CD4-positive, alpha-beta T cell treated with Interleukin-1 beta for 1 hour (primary cell): ENCODE data around the gene GABBR2.
A peak's percentile ranks its signal among the peaks of the same experiment; 100 is the strongest.

ENCODE experiments used
- DNase-seq, 2 donors: peaks; one replicate each; pipeline ENCODE4 v3.0.0-alpha.2; 2020 to 2022

The GABBR2 gene

DNA sequence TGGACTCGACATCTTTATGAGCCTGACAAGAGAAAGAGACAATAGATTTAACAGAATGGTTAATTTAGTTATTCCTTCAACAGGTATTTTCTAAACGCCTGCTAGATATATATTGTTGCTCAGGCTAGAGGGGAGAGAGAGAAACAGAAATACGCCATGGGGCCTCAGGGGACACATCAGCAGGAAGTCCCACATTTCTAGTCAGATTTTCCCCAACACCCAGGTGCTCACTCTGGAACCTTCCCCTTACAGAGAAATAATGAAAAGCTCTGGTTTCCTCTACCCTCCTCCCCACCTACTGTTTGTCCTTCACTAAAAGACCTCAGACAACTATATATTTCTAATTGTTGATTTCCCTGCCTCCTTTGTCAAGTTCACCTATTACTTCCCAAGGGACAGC, 323.0 kb downstream of the GABBR2 start:
- DNase-seq, result no peak

DNA sequence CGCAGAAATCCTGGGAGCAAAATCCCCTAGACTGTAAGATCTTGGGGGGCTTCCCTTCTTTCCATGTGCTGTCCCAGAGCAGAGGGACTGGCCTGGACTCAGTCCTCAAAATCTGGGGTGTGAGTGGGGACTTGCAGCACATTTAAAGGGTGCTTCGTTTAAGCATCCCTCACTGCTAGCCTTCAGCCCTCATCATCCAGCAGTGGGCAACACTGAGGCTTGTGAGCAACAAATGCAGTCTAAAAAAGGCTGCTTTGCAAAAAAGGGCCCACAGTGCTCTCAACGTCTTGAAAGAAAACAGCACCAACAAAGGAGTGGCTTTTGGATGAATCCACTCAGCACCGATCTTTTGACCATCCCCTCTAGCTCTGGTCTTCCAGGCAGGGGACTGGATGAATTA, 325.0 kb downstream of the GABBR2 start:
- DNase-seq, result no peak

DNA sequence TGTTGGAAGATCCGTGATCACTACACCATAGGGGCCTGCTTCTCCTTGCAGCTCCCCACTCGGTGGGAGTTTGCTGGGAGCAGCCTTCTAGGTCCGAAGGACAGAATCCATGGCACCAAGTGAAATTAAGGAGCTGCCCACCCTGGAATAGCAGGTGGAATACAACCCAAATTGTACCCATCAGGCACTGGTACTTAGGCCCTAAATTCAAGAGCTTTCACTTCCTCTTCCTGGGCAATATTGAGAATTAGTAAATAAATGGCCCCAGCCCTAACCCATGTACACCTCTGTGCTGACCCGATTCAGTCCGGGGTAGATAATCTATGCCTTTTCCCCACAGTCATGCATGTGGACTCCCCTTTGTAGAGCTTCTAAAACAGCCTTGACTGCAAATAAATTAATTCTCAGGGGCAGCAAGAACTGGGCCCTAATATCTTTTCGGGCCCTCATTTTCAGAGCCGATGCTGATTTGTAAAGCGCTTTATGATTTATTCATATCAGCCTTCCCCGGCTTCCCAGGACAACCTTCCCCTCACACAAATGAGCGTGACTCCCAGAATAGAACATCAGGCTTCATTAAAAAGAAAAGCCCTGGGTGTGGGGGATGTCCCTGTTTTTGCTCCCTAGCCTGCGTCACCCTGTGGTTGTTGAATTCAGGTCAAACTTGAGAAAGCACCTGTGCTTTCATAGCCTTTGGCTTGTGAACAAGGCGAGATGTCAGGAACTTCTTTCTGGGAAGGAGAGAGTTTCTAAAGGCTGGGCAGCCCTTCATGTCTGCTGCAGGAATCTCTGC, 327.2 kb downstream of the GABBR2 start:
- DNase-seq, result no peak

DNA sequence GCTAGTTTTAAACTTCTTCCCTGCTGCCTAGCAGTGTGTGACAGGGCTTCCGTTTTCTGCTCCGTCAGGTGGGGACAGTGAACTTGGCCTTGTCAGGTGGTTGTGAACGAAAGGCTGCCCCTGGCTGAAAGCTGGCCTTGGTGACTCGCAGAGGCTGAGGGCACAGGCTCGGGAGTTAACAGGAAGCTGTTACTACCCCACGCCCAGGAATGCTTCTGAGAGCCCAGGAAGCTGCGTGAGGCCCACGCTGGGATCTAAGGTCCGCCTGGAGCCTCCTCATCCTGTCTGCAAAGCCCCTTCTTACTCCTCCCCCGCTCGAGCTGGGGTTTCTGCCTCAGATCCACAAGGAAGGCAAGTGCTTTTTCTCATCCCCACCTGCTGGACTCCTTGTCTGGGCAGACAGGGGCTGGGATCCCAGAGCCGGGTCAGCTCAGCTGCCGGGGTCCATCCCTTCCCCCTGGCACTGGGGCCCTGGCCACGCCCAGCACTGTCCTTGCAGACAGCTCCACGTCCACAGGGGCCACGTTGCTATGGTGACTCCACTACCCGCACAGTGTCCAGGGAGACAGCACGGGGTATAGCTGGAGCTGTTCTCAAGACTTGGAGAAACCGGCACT, 328.6 kb downstream of the GABBR2 start:
- no peak for DNase-seq

DNA sequence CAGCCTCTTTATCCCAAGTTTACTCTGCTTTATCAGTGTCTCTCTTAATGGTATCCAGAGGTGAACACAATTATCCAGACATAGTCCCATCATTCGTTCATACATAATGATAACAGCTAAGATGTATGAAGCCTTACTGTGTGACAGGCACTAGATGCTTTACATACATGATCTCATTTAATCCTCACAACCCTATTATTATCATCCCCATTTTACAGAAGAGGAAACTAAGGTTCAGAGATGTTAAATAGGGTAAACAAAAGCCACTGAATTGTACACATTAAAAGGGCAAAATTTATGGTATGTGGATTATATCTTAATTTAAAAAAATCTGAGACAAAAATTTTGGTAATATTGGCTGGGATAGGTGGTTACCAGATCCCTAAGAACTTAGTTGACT, 329.2 kb downstream of the GABBR2 start:
- no peak for DNase-seq

DNA sequence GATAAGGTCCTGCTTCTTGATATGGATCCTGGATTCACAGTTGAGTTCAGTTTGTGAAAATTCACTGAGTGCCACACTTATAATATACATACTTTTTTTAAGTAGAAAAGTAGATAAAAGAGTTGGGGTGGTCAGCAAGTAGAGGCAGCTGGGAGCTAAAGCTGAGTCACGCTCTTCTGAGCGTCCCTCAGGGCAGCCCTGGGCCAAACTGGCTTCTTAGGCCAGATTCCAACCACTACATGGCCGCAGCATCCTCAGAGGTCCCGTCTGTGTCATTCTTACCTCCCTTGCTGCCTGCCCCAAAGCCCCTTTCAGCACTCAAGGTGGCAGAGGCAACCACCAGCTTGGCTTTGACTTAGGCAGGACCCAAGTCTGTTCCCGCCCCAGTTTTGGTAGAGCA, 329.9 kb downstream of the GABBR2 start:
- no peak for DNase-seq

DNA sequence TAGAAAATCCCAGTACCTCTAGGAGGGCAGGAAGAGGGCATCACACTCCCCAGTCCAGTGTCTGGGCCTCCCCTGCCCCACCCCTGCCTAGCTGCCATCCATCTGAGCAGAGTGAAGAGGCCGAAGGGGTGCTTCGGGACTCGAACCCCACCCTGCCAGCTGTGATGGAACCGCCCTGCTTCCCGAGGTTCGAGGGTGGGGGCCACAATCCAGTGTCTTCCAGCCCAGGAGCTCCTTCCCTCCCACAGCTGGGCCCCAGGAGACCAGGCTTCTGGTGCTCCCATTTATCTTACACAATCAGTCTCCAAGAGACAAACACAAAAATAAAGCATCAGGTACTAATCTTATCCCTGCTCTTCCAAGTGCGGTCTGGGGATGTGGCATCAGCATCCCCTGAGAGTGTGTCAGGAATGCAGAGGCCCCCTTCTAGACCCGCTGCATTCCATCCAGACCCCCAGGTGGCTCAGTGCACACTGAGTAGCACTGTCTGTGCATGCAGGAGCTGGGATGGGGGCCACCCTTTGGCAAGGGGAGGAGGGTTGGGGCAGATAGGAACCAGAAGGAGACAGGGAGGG, 330.4 kb downstream of the GABBR2 start:
- DNase-seq, result no peak

DNA sequence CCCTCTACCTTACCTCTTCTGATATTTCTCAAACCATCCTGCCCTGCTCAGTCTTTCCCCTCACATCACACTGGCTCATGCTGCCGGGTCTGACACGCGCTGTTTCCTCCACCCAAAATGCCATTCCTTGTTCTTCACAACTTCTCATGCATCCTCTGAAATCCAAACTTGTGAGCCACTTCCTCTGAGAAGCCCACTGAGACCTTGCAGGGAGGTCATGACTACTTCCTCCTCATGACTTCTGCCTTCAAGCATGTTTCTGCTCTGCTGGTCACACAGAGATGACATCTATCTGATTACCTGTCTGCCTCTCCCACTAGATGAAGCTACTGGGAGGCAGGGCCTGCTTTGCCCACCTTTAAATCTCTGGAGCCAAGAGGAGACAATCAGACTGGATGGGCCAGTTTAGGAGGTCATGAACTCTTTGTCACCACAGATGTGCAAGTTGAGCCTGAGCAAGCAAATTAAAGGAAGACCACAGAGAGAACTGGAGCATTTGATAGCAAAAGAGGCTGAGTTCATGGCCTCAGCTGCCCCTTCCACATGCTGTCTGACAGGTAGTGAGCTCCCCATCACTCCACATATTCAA, 333.5 kb downstream of the GABBR2 start:
- peak in 1 of 2 donors; percentile 8 for DNase-seq

DNA sequence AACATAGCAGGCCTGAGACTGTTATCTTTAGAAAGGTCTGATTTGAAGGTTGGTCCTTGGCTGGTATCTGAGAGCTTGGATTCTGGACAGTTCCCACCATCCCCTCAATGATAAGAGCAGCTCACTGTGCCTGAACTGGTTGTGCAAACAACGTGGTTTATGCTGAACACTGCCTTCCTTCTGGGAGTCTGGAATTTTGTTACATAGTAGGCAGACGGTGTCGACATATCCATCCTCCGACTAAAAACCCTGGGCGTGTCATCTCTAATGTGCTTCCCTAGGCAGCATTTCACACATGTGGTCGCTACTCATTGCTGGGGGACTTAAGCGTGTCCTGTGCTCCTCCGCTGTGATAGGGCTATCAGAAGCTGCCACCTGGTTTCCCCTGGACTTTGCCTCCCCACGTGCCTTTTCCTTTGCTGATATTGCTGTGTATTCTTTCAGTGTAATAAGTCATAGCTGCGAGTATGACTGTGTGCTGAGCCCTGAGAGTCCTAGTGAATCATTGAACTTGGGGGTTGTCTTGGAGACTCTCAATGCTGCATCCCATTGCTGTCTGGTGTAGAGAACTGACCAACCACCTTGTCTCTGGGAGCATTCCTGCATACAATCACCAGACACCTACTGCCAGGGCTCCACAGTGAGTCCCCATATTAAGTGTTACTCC, 334.2 kb downstream of the GABBR2 start:
- no peak for DNase-seq

DNA sequence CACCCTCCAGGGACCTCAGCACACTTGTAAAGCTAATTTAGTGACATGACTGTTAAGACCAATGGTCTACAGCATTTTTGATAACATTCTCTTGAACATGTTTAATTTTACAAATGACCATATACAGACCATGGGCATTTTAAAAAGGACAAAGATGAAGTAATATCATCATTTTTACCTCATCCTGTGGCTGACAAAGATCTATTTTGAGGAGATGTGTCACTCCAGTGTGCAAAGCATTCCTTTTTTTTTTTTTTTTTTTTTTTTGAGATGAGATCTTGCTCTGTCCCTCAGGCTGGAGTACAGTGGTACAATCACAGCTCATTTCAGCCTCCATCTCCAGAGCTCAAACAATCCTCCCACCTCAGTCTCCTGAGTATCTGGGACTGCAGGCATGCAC, 335.1 kb downstream of the GABBR2 start:
- DNase-seq, result no peak

DNA sequence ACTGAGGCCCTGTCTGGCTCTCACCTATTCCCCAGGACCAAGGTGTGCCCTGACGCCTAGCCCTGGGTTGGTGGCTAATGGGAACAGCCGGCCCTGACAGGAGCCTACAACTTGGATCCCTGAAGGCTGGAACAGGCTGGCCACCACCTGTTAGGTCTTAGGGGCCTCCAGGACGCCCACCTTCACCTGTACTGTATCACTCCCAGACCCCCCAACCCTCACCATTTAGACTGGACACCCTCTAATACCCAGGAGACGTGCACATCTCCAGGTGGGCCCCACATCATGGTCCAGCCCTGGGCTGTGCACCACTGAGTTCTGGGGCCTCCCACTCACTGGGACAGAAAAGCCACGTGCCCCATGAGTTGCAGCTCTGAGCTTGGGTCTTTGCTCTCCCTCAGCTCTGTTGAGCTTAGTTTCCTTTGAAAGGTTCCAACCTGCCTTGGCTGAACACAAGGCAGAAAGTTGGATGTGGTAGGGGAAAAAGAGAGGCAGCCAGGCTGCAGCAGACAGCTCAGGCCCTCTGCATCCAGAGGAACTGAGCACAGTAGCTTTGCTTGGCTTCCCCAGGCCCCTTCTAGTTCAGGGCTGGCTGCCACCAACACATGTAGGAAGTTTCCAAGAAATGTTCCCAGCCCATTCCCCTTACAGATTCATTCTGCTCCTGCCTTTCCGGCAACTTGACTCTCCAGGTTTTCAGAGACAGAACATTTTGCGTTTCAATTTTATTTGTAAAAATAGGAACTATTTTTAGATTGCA, 336.5 kb downstream of the GABBR2 start:
- no peak for DNase-seq

DNA sequence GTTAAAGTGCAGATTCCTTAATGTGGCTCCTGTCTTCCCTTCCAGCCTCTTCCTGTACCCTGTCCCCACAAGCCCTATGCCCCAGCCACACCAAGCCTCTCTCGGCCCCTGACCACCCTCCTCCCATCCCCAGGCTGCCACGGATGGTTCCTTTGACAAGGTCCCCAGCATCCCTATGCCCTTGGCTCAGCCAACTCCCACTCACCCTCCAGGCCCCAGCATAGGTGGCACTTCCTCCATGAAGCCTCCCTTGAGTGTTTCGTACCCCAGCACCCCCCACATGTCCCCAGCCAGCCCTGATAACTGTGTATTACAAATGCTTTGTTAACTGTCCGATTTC, 337.8 kb downstream of the GABBR2 start:
- DNase-seq, result no peak

DNA sequence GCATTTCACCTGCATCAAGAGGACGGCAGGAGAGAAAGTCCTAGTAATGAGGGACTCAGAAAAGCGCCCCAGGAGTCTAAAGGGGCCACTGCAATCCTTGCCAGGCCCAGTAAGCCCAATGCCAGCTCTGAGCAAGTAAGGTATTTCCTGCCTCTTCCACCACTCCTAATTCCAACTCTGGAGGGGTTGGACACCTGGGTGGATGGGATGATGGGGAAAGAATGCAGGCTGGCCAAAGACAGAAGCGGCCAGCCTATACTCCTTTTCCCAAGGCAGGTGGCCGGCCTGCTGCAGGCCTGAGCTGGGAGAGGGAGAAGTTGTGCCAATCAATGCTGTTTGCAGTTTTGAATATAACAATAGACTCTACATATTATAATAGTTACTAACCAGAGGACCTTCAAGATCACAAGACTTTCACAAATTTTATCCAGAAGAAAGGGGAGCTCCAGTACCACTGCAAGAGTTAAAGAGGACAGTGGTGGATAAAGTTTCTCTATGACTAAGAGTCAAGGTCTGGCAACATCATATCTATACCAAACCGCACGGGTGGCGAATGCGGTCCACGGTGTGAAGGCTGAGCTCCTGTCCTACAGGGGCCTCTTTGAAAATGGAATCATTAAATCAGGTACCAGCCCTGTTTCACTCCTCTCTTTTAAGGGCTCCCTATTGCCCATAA, 338.3 kb downstream of the GABBR2 start:
- DNase-seq, result no peak

DNA sequence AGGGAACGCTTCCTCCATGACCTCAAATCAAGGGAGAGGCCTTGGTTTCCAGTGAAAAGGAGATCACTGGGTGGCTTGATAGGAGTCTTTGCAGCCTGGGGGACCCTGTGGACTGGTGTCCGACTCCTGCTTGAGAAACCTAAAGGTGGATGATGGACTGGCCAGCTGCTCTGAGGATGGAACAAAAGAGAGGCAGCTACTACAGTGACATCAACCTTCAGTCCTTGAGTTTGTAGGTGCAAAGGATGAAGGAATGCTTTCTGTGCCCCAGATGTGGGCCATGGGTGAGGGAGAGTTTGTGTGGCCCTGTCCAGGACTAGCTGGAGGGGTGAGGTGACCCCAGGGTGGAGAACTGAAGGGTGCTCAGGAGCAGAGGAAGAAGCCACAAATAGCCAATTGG, 338.8 kb downstream of the GABBR2 start:
- DNase-seq, result no peak

DNA sequence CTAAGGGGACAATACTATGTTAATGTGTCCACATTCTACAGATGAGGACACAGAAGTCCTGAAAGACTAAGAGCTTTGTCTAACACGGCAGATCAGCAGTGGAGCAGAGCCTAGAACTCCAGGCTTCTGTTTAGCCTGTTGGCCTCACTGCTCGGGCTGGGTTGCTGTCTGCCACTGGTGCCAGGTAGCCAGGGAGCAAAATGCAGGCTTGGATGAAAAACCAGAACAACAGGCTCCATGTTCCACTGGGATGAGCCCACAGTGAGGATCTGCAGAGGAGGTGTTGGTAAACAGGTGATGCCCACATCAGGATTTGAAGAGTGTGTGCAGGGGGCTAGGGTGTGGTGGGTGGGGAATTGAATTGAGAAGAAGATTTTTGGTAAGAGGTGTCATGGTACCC, 339.3 kb downstream of the GABBR2 start:
- DNase-seq, result no peak

DNA sequence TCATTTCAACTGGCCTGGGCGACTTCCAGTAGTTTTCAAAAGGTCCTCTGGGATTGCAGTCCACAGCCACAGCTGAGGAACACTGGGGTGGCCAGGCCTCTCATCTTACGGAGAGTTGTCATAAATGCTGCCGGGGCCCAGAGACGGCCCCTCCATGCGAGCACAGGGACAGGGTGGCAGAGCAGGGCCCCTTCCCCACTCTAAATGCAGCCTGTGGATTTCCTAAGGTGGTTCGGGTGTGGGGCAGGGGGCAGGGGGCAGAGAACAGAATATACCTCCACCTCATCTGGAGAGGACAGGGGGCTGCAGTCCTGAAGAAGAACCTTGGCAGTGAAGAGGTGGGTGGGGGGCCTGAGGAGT, 339.7 kb downstream of the GABBR2 start:
- no peak for DNase-seq

DNA sequence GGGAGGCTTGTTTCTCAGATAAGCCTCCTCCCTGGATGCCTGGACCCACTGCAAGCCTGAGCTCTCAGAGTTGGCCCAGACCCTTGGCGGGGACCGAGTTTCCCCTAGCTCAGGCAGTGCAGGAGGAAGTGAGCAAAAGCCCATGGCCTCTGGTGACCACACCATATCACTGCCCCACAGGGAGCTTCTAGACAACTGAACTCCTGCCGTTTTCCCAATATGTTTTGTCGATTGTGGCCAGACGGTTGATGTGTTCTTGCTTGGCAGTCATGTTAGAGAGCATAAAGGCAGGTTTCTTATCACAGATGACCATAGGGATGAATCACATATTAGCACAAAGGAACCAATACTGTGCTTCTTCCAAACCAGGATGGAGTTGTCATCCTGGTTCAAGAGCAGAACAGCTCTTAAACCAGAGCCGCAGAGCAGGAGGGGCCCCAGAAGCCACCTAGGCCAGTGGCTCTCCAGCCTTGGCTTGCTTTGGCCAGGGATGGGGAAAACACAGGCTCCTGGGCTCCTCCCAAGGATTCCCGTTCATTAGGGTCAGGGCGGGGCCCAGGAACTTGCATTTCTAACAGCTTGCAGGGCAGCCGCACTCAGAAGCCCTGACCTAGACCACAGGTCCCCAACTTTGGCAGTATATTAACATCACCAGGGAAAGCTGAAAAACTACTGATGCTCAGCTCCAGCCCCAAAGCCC, 340.2 kb downstream of the GABBR2 start:
- no peak for DNase-seq

DNA sequence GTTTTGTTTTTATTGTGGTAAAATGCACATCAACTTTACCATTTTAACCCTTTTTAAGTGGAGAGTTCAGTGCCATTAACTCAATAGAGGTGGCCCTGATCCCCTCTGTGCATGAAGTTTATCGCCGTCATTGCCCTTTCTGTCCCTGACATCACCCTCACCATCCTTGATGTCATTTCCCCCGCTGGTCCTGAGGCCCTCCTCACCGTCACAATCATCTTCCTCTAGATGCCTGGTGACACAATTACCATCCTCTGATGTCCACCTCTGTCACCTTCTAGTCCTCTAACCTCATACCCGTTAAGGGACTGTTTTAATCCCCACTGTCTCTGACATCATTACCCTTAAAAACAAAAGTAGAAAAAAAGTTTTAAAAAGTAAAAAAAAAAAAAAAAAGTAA, 340.8 kb downstream of the GABBR2 start:
- DNase-seq, result no peak

DNA sequence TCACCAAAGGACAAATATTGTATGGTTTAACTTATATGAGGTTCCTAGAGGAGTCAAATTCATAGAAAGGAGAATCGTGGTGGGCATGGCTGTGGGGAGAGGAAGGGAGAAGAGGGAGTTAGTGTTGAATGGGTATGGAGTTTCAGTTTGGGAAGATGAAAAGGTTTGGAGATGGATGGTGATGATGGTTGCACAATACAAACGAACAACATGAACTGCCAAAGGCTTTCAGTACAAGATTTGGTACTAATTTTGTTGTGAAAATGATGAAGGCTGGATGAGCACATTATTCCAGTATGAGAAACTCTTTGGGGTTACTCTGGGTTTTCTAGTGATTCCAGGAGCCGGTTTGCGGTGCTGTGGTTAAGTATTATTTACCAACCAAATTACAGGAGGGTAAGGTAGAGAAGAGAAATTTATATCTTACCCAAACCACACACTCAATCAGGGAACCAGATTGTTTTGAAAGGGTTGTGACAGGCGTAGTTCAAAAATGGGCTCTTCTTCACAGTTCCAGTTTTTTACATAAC, 341.3 kb downstream of the GABBR2 start:
- DNase-seq, result no peak

DNA sequence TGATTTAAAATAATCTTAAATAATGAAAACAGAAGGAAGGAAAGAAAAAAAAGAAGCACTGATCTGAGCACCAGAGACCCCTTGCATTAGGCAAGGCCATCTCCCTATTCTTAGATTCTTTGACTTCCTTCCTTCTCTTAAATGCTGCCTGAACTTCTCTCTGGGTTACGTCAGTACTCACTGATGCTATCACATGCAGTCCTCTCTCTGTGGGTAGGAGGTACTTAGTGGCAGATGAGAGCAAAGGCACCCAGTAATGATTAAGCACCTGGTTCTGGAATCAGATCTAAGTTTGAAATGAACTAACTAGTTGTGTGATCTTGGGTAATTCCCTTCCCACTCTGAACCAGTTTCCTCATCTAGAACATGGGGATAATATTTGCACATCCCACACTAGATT, 343.0 kb downstream of the GABBR2 start:
- DNase-seq, result no peak

DNA sequence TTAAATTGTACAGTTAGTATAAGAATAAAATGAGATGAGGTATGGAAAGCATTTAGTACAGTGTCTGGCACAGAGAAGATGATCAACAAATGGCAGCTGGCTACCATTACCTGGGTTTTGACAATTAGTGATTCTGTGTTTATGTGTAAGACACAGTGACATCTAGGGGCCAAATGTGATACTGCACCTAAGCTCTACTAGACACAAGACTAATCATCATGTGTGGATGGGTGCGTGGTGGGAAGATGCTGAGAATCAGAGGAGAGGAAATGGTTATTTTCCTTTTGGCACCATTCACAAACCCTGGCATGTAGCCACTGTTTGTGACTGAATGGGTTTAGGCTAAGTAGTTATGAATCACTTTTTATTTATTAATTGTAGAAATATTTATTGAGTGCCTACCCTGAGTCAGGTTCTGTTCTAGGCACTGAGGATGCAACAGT, 343.5 kb downstream of the GABBR2 start:
- no peak for DNase-seq
